ENCODE results near the gene PIP5K1B.

GRCh38 chr9:68912561-68912960, 207.5 kb downstream of the PIP5K1B start:
- TF ChIP-seq, protein P1, sequence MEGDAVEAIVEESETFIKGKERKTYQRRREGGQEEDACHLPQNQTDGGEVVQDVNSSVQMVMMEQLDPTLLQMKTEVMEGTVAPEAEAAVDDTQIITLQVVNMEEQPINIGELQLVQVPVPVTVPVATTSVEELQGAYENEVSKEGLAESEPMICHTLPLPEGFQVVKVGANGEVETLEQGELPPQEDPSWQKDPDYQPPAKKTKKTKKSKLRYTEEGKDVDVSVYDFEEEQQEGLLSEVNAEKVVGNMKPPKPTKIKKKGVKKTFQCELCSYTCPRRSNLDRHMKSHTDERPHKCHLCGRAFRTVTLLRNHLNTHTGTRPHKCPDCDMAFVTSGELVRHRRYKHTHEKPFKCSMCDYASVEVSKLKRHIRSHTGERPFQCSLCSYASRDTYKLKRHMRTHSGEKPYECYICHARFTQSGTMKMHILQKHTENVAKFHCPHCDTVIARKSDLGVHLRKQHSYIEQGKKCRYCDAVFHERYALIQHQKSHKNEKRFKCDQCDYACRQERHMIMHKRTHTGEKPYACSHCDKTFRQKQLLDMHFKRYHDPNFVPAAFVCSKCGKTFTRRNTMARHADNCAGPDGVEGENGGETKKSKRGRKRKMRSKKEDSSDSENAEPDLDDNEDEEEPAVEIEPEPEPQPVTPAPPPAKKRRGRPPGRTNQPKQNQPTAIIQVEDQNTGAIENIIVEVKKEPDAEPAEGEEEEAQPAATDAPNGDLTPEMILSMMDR (IDR thresholded peaks at IDR 0.05; ENCODE audit: low read depth, low read length, poor library complexity, severe bottlenecking): no peak
- TF ChIP-seq EZH2phosphoT487 (IDR thresholded peaks at IDR 0.05; ENCODE audit: borderline replicate concordance, low read length): no peak
